Measurements from ENCODE around the gene STRA8. TPM values are rescaled to one million over a fixed set of nuclear protein-coding genes. Genes with fewer than 3 reads are reported as not detected.

STRA8 gene
- total RNA-seq, 1 donor from 2014 or later: not detected

- FAIRE-seq (no peak), DNase-seq (ENCODE audit: low spot score in 2 of 2) (no peak)
Measured at GRCh38 chr7:135234727-135235126, 1.1 kb downstream of the STRA8 start.

GRCh38 chr7:135235841-135236240 lies 2.2 kb downstream of the STRA8 start:
- DNase-seq (ENCODE audit: low spot score in 2 of 2): no peak
- FAIRE-seq: no peak

- FAIRE-seq (no peak), DNase-seq (ENCODE audit: low spot score in 2 of 2) (no peak)
Measured at GRCh38 chr7:135236727-135237126, 3.1 kb downstream of the STRA8 start.

- DNase-seq (ENCODE audit: low spot score in 2 of 2): no peak
- no peak for FAIRE-seq
Measured at GRCh38 chr7:135238112-135238744, 4.6 kb downstream of the STRA8 start.

GRCh38 chr7:135239263-135239662 lies 5.6 kb downstream of the STRA8 start:
- FAIRE-seq: no peak
- DNase-seq (ENCODE audit: low spot score in 2 of 2): no peak

- DNase-seq (ENCODE audit: low spot score in 2 of 2): no peak
- no peak for FAIRE-seq
Measured at GRCh38 chr7:135240441-135240840, 6.8 kb downstream of the STRA8 start.

GRCh38 chr7:135242096-135242684 lies 8.6 kb downstream of the STRA8 start:
- no peak for DNase-seq (ENCODE audit: low spot score in 2 of 2)
- FAIRE-seq: no peak

GRCh38 chr7:135245226-135246190 lies 11.9 kb downstream of the STRA8 start:
- no peak for FAIRE-seq

GRCh38 chr7:135246191-135246825 lies 12.7 kb downstream of the STRA8 start:
- FAIRE-seq (no peak), DNase-seq (ENCODE audit: low spot score in 2 of 2) (no peak)

More at GRCh38 chr7:135245226-135246190, 11.9 kb downstream of the STRA8 start:
- no peak for DNase-seq (ENCODE audit: low spot score in 2 of 2)

GRCh38 chr7:135247746-135248471 lies 14.3 kb downstream of the STRA8 start:
- DNase-seq (ENCODE audit: low spot score in 2 of 2) (no peak), FAIRE-seq (no peak)

- FAIRE-seq (no peak), DNase-seq (ENCODE audit: low spot score in 2 of 2) (no peak)
Measured at GRCh38 chr7:135248546-135248945, 14.9 kb downstream of the STRA8 start.

- no peak for FAIRE-seq
- no peak for DNase-seq (ENCODE audit: low spot score in 2 of 2)
Measured at GRCh38 chr7:135251496-135252391, 18.1 kb downstream of the STRA8 start.

- no peak for FAIRE-seq
- peak; percentile 58 to 62 for DNase-seq (ENCODE audit: low spot score in 2 of 2)
Measured at GRCh38 chr7:135253851-135254771, 20.5 kb downstream of the STRA8 start.

GRCh38 chr7:135257790-135258189 lies 24.2 kb downstream of the STRA8 start:
- FAIRE-seq (no peak), DNase-seq (ENCODE audit: low spot score in 2 of 2) (no peak)

GRCh38 chr7:135258585-135258984 lies 24.9 kb downstream of the STRA8 start:
- FAIRE-seq (no peak), DNase-seq (ENCODE audit: low spot score in 2 of 2) (no peak)

GRCh38 chr7:135259702-135260101 lies 26.1 kb downstream of the STRA8 start:
- DNase-seq (ENCODE audit: low spot score in 2 of 2): no peak
- FAIRE-seq: no peak

- DNase-seq (ENCODE audit: low spot score in 2 of 2): no peak
- no peak for FAIRE-seq
Measured at GRCh38 chr7:135260470-135260869, 26.8 kb downstream of the STRA8 start.
